Inflammatory macrophage treated with lipopolysaccharide for 1 hour (primary cell): ENCODE measurements around the gene CNTFR.

ENCODE experiments used
- DNase-seq, 2 donors: peaks; one replicate each; pipeline ENCODE4 v3.0.0-alpha.2; 2020 to 2022

The CNTFR gene

DNA sequence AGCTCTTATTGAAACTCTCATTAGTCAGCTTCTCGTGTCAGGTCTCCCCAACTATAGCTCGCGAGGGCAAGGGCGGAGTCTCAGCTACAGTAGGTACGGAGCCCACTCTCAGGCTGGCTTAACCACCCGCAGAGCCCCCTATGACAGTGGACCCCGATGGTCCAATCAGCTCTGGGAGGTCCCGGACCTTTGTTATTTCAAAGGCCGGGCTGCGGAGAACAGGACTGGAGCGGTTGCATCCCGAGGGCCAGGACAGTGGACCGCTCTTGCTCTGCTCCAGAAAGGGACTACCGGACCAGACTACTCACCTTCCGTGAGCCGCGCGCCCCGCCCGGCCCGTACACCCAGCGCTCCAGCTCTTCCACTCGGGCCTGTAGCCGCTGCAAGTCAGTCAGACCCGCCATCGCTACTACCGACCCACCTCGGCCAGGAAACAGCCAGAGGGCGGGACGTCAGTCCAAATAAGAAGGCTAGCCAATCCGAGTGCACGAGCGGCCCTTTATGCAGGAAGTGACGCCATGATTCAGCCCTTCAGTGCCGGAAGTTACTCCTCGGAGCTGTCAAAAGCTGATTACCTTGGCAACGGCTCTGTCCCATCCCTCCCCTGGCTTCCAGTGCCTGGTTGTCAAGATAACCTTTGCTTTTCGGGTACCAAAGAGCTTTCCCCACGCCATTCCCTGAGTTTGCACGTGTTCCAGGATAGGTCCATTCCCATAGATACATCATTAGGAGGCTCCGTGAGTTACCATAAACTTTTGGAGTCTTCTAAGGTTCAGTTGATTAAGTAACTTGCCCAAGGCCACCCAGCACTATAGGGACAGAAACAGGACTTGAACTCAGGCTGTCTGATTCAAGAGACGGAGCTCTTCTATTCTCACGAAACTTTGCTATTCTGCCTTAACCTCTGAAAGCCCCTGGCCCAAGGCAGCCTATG is 30.8 kb upstream of the CNTFR start, which contains the start of gene DCTN3:
Gene DCTN3 (minus strand): TSS at position 435 of the 934 bp plus-strand sequence. CDS start 31 bp downstream, at position 404.
- DNase-seq, result peak; percentile 92 to 95

DNA sequence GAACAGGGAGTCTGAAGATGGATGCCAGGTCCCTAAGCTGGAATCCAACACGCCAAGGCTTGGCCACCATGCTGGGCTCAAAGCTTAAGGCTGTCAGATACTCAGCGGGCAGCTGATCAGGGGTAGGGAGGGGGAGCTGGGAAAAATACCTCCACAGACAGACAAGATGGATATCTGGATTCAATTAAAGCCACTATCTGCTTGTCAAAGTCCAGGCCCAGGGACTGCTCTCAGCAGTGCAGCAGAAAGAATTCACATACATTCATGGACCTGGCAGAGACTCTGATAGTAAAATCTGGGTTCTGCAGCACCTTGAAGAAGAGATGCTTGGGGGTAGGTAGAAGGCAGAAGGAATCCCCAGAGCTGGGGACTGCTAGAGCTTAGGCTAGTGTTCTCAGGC is 25.6 kb upstream of the CNTFR start:
- DNase-seq, result no peak

DNA sequence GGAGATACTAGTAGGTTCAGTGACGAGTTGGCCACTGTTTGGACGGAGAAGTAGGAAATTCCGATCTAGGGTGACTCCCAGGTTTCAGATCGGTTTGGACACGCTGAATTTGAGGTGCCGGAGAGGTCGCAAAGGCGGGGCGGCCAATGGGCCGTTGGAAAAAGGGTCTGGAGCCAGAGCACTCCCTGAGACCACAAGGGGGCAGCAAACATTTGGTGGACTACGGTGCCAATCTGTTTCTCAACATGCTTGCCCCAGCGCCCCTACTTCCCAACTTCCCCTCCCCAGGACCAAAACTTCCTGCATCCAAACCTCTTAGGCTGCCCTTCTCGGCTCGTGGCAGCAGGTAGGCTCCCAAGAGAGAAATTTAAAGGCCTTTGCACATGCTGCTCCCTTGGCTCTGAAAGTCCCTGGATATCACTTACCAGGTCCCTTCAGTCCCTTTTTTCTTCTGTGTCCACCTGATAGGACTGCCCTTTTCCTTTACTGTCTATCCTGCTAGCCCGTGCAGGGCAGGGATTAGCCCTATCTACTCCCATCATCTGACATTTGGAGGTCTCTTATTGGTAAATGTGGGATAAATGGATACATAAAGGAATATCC is 23.4 kb upstream of the CNTFR start:
- DNase-seq, result peak; percentile 79 to 93

DNA sequence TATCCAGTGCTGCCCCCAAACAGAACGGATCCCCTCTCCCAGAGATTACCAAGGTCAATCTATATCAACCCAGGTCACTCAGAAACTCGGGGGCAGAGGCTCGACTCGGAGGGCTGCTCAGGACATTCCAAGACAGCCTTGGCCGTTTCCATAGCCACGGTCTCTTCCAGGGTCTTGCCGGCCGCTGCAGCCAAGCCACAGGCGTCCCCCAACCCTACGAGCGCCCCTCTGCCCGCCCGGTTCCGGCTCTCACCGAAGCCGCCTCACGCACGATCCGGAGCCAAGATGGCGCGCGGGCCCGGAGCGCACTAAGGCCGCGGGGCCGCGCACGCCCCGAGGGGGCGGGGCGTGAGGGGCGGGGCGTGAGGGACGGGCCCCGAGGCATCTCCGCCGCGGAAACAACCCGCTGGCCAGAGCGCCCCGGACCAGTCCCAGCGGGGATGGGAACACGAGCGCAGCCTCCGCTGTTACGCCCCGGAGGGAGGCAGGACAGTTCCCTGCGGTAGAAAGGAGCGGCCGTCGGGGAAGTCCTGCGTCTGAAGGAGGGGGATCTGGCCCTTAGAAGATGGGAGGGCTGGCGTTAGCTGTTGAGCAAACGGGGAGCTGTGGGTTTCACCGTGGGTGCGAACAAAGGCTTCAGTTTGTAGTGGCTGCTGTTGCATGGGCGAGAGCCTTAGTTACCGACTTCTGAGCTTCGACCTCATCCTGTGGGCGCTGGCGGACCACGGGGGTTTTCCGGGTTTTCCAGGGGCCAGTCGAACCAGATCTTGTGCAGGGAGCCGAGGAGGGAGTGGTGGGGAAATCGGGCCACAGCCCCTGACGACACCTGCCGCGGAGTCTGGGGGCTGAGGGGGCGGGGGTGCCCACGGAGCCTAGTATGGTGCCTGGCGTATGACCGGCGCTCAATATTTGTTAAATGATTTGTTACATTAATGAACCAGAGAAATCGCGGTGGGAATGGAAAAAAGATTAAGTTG is 22.6 kb upstream of the CNTFR start, which contains the start of gene RPP25L:
Gene RPP25L (minus strand): TSS at position 287 of the 977 bp plus-strand sequence. CDS start 801 bp downstream, outside the sequence.
- DNase-seq, result peak; percentile 95 to 98

DNA sequence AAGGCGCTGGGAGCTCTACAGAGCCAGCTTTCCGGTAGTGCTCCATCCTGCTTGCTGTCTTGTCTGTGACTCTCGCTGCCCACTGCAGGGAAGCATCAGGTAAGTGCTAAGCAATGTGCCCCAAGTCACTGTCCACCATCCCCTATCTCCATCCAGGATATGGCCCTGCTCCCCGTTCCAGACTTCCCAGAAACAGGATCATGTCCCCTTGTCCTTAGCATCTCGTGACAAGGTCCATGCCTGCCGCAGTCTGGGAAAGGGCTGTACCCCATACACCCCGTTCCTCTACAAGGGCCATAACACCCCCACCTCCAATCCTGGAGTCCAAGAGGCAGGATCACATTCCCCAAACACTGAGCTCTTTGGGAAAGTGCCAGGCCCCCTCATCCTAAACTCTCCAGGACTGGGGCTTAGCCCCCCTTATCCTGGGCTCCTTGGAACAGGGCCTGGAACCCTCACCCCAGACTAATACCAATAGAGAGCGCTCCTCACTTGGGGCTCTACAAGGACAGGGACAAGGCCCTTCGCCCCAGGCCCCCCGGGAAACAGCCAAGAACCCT is 21.8 kb upstream of the CNTFR start:
- DNase-seq, result no peak

DNA sequence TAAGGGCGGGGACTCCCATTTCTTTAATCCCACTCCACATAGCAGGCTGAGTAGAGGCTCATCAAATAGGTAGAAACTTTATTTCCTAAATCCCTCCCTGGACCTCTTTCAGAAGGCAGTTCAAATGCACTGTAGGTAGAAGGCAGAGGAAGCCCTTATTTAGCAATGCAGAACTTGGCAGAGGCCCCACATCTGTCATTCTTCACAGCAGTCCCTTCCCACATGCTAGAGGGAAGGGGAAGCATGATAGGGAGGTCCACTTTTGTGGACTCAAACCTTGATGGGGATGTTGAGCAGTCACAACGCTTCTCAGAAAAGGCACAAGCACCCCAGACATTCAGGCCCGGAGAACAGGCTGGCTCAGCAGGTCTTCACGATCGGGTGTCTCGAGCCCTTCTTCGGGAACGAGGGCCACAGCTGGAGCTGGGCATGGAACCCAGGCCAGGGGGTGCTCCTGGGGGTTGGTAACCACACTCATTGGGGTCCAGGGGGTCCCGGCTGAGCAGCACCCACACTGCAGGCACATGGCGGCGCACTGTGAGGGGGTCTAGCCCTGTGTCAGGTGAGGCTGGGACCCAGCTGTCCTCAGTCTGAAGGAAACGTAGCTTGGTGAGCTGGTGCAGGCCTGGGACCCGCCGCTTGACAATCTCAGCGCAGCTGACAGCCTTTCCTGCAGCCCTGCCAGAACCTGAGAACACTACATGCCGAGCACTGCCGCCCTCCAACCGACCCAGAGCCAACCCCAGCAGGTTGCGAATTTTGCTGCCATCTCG is 21.1 kb upstream of the CNTFR start:
- DNase-seq, result peak; percentile 14 to 29

DNA sequence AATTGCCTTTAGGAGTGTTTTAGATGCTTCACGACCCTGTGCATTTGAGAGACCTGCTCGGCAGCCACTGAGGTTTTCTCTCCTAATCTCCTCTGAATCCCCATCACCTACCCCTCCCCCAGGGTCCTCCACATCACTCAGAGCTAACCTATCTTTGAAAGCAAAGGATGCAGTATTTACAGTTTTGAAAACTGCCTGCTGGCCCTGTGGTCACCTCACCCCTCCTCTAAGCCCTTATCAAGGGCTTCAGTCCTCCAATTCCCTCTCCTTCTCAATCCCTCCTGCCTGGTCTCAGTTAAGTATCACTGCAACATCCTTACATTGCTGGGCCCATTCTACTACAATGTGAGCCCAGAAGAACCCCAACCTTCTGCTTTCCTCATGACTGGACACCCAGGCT is 17.8 kb upstream of the CNTFR start:
- no peak for DNase-seq

DNA sequence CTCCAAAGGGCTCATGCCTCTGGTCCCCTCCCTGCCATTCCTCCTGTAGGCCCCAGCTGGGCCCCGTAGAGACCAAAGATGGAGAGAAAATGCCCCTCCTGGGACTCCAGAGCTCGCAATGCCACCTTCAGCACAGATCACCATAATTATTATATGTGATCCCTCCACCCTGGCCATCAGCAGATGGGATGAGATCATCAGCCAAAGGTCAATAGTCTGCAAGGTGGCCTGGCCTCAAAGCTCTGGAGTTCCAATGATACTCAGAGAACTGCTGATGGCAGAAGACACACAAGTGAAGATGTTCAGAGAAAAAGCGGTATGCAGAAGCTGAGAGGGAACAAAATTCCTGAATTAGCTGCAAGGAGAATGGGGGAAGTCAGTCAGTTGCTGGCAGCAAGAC is 17.4 kb upstream of the CNTFR start:
- DNase-seq, result no peak

DNA sequence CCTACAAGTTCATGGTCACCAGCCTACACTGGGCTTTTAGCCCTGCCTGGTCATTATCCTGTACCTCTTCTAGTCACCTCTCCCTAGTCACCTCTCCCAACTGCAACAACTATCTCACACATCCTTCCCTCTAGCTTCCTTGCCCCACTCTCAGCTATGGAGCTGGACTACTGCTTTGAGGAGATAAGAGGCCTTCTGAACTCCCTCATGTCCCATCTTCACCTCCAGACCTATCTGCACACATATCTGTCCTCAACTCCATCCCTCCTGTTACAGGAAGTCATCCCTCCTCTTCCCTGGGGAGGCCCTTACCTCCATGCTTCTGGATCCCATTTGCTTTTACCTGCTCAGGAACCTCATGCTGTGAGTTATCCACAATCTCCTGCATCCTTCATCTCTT is 16.7 kb upstream of the CNTFR start:
- DNase-seq, result no peak

DNA sequence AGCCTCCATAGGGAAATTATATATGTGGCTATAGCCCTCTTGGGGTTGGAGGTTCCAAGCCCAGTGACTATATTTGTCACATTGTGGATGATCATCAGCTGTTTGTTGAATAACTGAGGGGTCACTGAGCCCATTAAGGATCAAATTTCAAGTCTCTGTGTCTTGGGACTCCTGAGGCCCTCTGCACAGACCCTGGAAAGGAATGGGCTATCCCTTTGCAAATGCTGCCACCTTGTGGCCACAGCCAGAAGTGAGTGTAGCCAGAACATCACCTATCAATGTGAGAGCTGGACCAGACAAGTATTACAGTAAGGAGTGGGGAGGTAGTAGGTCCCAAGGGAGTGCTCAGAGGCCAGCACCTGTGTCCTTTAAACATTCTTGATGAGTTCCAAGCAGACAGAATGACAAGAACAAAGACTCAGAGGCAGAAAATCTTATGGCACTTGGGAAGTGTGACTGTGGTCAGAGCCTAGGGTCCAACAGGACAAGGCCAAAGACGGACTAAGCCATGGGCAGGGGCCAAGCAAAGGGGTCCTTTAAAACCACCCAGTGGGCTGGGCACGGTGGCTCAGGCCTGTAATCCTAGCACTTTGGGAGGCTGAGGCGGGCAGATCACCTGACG is 14.2 kb upstream of the CNTFR start:
- DNase-seq, result peak; percentile 53 to 90

DNA sequence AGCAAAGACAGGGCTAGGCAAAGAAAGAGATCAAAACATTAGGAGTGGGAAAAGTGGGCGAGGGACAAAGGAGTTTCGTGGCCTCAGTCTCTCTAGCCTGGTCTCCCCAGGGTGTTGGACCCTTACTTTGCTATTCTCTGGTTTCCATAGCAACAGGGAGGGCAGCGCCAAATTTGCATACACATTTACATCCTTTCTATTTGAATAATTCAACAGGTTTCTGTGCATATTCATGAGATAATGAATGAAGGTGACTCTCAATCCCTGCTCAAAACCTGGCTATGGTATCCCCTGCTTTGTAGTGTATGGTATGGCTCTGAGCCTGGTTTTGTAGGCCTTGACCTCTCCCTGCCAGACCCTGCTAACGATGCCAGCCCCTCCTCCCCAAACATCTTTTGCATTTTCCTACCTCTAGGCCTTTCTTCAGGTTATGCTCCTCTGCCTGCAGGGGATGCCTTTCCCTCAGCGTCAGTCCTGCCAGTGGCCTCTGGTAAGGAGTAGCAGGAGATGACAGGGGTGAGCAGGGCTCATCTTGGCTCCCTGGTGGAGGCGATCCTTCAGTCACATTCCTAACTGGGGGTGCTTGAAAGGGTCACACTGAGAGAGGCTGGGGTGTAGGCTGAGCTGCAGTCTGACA is 12.5 kb upstream of the CNTFR start:
- no peak for DNase-seq

DNA sequence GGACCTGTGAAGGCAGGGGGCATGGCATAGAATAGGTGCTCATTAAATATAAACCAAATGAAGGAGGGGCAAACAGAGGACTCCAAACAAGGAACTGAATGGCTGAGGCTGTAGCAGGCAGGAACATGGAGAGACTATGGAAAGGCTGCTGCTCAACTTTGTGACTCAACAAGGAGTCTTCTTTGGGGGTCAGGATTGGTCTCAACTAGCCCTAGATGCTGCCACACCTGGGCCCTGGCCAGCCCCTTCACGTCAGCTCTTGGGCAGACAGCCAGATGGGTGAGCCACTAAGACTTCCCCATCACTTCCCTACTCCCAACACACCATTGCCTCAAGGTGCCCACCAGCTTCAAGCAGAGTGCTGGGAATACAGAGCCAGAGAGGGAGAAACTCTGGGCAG is 11.4 kb upstream of the CNTFR start:
- no peak for DNase-seq

DNA sequence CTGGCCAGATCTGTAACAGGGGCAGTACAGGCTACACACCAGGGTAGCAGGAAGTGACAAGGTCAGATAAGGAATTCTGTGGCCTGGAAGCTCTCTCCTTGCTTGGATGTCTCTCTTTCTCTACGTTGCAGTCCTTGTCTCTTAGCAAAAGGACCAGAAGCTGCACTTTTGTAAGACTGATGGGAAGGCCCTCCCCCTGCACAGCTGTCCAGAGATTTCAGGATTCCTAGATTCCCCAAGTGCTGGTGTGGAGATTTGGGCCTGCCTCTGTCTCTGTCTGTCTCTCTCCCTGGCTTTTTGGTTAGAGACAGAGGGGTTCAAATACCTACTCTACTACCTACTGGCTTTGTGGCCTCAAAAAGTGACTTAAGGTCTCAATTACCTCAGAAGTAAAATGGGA is 10.0 kb upstream of the CNTFR start:
- DNase-seq, result no peak

DNA sequence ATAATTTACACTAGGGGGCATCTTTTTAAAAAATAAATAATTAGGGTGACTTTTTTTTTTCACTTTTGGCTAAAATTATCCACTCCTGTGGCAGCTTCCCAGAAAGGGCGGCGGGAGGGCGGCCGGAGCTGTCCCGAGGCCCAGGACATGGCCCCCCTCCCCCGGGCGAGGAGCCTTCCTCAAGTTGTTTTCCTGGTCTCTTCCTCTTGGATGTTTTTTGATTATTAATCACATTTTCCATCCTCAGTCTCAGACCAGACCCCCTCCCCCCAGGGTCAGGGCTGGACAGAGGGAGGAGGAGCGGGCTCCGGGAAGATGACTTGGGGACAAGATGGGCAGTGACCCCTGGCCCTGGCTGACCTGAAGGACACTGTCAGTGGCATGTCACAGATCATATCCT is 4.7 kb upstream of the CNTFR start:
- no peak for DNase-seq

DNA sequence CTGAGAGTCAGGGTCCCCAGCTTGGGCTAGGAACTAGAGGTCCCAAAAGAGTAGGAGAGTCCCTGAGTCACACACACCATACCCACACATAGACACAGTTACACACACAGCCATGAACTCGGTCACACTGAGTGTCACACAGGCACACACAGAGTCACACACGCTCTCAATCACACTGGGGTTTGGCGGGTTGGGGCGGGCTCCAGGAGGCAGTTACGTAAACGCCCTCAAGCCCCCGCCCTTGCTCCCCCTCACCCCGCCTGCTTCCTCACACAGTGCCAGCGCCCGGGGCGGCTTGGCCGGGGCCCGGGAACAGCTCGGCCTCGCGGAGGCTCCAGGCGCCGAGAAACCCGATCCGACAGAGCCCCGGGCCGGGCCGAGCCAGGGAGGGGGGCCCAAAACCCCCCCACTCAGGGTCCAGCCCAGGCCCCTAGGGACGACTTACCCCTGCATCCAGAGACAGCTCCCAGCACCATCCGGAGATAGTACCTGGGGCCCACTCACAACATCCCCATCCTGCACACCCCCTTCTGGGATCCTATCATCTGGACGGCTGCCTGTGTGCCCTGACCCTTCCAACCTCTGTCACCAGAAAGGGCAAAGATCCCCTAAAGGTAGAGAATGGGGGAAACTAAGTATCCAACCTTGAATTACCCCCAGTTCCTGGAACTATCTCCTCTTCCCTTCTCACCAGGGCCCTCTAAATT is 3.5 kb upstream of the CNTFR start:
- DNase-seq, result peak in 1 of 2 donors; percentile 35

DNA sequence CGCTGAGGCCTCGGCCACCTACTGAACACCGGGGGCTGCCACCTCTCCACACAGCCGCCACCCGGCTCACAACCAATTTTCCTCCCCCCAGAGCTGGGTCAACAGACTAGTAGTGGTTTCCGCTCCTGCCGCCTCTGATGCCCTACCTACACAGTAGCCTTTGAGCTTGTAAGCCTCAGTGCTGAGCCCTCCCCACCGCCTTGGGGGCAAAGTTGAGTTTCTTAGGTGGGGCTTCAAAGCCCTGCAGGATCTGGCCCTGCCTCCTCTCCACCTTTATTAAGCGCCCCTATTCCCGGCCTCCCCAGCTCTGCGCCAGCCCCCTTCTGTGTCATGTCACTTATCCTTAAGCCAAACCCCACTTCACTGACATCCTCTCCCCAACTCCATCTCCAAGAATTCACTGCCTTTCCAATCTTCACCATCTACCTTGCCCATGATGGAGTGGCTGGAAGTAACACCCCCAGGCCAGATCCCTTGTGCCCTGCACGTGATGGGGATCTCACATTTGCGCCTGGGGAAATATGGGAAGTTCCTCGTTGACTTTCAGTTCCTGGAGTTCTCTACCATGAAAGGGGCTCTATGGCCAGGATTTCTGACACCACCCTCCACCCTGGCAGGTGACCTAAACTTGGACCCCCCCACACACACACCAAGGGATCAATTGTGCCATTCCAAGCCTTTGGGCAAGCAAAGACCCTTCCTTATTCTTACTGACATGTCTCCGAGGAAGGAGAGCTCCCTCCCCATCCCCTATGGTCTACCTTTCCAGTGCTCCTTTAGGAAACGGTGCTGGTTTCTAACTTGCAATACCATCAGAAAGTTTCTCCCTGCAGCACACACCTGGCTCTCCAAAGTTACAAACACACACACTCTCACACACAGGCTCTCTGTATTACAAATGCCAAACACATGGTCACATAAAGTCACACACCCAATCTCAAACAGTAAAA is 2.7 kb upstream of the CNTFR start:
- DNase-seq, result peak; percentile 52 to 57

DNA sequence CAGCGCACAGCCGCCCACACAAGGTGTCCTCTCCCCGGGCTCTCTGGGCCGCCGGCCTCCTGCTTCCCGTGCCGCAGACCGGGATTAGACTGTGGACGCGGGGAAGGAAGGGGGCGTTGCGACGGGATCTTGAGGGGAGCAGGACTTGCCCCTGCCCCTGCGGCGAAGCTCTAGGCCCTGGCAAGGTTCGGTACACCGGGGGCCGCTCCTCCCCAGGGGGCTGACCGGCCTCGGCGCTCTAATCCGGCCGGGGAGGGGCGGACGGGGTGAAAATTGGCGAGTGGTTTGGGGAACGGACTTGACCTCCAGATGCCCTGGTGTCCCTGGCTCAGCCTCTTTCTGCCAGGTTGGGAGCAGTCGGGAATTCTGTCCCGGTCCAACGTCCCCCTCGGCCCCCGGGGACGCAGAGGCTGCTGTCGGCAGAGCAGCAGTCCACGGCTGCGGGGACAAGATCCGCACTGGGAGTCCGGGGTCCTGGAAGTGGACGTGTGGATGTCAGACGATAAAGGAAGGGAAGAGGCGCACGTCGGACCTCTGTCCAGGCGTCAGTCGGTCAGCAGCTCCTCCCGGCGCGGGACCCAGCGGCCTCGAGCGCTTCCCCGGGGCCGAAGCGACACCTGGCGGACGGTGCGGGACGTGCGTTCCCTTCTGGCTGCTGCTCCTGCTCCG is 1.9 kb upstream of the CNTFR start:
- DNase-seq, result peak; percentile 65 to 91
